Stimulated activated CD4-positive, alpha-beta T cell treated with anti-CD3 and anti-CD28 coated beads, Interleukin-12 subunit alpha, Interleukin-12 subunit beta, amount 100 ng/mL, for 4 hours (primary cell): Measurements from ENCODE around the gene INHA.

ENCODE experiments used
- DNase-seq: peaks from one replicate; pipeline ENCODE4 v3.0.0-alpha.2; 2020

Gene INHA

GRCh38 chr2:219540784-219541504, 31.2 kb upstream of the INHA start:
- no peak for DNase-seq

- DNase-seq = peak; percentile 87
These were observed 30.4 kb upstream of the INHA start for GRCh38 chr2:219541611-219542180.

GRCh38 chr2:219542931-219543595, 29.0 kb upstream of the INHA start:
- DNase-seq = no peak

DNA sequence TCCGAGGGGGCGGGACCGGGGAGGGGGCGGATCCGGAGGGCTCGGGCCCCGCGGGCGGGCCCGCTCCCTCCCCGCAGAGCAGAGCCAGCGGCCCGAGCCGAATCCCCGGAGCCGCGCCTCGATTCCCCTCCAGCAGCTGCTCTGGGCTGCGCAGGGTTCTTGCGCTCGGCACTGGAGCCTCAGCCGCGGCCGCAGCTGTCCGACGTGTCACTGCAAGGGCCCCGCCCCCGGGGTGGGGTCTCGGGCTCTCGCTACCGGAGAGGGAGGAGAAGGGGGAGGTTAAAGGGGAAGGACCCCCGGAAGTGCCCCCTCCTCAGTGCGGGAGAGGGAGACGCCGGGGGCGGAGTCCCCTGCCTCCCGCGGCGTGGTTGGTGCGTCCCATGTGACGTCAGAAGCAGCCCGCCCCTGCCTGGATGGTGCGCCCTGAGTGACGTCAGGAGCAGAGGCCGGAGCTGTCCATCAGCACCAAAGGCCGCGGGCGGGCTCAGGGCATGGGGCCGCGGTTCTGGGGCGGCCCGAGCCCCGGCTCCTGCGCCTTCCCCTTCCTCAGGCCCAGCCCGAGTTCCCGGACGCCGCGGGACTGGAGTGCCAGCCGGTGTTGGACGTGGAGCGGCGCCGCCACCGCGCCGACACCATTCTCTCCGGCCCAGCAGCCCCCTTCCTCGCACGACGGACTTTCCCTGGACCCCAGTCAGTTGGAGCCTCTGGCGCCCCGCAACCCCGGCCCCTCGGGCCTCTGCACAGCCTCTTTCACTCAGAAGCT, 28.3 kb upstream of the INHA start, which contains the start of the genes CHPF and TMEM198:
CHPF (minus strand) TSS at position 214 of the 763 bp plus-strand sequence. CDS start 271 bp downstream, outside the sequence.
TMEM198 (plus strand) TSS at position 433 of the 763 bp plus-strand sequence. CDS start 700 bp downstream, outside the sequence.
- peak; percentile 92 for DNase-seq

- no peak for DNase-seq
These were observed 27.5 kb upstream of the INHA start for GRCh38 chr2:219544567-219544966.

DNA sequence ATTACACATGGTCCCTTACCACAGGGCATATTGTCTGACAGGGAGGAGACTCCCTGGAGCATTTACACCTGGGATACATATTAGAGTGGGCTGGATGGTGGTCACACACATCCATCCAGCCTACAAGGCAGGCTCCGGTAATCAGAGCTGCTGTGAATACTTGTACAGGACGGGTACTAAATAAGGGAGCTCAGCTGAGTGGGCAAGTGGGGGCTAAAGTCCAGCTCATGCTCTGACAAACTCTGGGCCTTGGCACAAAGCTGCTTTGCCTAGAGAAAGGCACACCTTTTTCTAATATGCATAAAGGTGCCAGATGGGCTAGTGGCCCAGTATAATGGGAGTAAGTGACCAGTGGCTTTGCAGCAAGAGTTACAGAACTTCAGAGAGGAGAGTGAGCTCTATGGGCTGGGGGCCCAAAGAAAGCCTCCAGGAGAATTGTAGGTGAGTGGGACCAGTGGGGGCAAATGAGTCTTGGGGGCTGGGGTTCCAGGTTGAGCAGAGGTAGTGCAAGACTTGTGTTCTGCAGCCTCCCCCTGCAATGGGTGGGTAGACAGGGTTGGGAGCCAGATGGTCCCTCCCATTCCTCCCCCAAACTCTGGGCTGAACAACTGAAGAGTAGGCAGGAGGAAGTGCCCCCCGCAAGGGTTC, 26.7 kb upstream of the INHA start:
- DNase-seq = no peak

DNA sequence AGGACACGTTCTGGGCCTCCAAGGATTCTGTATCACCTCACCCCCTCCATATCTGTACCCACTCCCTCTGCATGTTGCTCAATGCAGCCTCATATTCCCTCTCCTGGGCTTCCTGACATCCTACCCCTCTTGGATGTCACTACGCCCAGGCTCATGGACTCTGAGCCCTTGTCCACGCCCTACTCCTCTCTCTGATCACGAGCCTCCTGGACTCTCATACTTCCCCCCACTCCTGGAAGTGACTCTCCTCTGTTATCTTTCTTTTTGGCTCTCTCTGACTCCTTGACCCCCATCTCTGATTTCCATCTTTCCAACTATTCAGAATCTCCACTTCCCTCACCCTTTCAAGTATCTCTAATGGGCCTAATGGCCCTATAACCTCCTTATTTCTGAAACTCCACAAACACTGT, 26.2 kb upstream of the INHA start:
- DNase-seq = no peak

- no peak for DNase-seq
These were observed 24.5 kb upstream of the INHA start for GRCh38 chr2:219547621-219548020.

DNA sequence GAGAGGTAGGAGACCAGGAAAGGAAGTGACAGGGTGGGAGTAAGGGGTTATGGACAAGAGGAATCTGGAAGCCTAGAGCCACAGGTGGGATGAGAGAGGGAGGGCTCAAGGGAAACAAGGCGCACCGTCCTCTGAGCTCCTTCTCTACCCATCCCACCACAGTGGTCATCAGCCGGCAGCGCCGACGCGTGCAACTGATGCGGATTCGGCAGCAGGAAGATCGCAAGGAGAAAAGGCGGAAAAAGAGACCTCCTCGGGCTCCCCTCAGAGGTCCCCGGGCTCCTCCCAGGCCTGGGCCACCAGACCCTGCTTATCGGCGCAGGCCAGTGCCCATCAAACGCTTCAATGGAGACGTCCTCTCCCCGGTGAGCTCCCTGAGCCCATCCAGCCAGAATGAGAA, 23.1 kb upstream of the INHA start:
- DNase-seq = no peak

GRCh38 chr2:219549619-219550018, 22.5 kb upstream of the INHA start:
- no peak for DNase-seq

GRCh38 chr2:219551441-219552381, 20.4 kb upstream of the INHA start:
- no peak for DNase-seq

DNA sequence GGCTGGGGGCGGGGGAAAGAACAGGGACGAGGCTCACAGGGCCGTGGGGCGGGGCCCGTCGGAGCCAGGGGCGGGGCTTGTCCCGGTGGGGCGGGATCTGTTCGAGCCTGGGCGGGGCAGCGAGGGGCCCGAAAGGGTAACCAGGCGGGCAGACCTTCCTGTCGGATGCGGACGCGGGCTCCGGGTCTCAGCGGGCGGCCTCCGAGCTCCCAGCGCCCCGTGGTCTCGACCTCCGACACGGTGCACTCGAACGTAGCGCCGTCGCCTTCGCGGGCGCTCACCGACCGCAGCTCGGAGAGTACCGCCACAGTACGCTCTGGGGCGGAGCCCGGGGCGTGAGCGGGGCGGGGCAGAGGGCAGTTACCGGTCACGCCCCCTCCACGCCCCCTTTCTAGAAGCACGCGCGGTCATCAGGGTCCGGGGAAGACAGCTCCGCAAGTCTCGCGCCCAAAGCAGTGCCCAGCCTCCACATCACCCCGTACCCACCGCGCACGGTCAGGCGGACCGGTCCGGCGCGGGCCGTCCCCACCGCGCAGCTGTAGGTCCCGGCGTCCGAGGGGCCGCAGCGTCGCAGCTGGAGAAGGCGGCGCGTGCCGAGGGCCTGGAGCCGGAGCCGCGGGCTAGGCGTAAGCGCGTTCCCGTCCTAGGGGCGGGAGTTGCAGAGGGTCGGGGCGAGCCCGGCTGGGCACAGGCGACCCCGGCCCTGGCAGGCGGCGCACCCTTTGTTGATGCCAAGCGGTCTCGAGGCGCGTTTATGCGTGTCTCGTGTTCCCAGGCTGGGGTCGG, 19.5 kb upstream of the INHA start:
- peak; percentile 81 for DNase-seq

- DNase-seq = no peak
These were observed 19.0 kb upstream of the INHA start for GRCh38 chr2:219553168-219553417.

GRCh38 chr2:219553463-219553963, 18.6 kb upstream of the INHA start:
- DNase-seq = no peak

DNA sequence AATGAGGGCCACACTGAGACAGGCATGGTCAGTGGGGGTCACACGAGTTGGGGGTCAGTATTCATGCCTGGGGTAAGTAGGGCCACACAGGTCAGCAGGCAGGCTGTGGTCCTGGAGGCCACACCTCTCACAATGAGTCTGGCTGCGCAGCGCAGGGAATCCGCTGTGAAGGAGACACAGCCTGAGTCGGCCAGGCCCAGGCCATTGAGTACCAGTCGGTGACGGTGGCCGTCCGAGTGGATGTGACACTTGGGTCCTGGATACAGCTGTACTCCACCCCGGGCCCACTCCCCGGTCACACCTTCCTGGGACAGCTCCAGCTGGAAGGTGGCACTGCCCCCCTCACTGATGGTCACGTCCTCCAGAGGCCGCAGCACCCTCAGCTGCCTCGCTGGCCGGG, 17.8 kb upstream of the INHA start:
- DNase-seq = no peak

- no peak for DNase-seq
These were observed 16.2 kb upstream of the INHA start for GRCh38 chr2:219555956-219556355.

- no peak for DNase-seq
These were observed 15.7 kb upstream of the INHA start for GRCh38 chr2:219556413-219556812.

DNA sequence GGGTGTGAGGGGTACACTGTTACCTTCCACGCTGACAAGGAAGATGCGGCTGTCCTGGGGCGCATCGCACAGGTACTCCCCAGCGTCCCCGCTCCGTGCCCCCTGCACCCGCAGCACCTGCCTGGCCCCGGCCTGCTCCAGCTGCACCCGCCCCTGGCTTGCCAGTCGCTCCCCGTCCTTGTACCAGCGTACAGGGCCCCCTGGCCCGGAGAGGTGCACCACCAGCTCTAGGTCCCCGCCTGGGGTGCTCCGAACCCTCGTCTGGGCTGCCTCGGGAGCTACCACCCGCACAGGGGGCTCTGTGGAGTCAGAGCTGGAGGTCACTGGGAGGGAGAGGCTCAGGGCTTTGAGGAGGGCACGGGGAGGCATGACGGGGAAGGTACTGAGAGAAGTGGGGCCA, 14.8 kb upstream of the INHA start:
- no peak for DNase-seq

DNA sequence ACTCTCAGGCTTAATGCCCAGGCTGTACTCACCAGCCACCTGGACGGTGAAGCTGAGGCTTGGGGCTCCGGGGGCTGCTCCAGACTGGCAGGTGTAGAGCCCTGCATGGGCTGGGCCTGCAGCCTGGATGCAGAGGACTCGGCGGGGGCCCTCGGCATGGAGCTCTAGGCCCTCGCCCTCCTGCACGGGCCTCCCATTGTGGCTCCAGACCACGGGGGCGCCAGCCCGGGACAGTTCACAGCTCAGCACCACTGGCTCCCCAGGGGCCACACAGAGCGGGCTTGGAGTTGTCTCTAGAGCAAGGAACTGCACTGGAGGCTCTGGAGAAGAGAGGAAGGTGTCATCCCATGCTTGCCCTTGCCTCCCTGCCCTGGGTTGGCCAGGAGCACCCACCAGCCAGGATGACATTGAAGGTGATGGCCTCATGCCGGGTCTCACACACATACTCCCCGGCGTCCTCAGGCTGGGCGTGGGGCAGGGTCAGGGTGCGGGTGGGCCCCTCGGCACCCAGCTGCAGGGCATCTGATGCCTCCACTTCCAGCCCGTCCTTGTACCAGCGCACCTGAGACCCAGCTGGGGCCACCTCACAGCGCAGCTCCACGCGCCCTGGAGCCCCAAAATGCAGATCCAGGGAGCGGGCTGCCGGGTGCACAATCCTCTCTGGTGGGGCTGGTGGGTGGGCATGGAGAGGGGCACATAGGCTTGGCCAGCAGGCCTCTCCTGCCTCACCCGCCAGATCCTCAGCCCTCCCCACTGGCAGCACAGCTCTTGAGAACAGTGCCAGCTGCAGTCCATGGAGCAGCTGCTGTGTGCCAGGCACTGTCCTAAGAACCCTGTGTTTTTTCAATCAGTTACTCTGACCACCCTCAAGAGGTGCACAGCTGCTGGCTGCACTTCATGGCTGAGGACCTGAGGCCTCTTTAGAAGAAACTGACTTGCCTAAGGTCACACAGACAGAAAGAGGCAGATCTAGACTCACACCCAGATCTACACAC, 14.0 kb upstream of the INHA start:
- DNase-seq = no peak
